K562 (cell line): ENCODE data around the gene HMG20B. TPM values are rescaled to one million over a fixed set of nuclear protein-coding genes. Genes with fewer than 3 reads are reported as not detected.

Source experiments
- EGR1 ChIP-seq: fragments of 450-650 bp; conservative IDR thresholded peaks from 2 replicates; pipeline ENCODE4 v1.6.1; 2017; ENCODE audit warnings: mild to moderate bottlenecking
- FIP1L1 ChIP-seq: fragments of 200-400 bp; formaldehyde crosslinking; IDR thresholded peaks from 2 replicates; pipeline ENCODE4 v1.6.1; 2018; ENCODE audit warnings: mild to moderate bottlenecking, low read depth, low read length; ENCODE audit not compliant: poor library complexity, severe bottlenecking
- FOSL1 ChIP-seq: fragments of 200-800 bp; sonication (Bioruptor generic); conservative IDR thresholded peaks from 2 replicates; pipeline ENCODE4 v1.6.1; 2016; ENCODE audit warnings: missing genetic modification characterization, missing compliant biosample characterization
- HMG20A ChIP-seq: fragments of 450-650 bp; formaldehyde crosslinking; conservative IDR thresholded peaks from 2 replicates; pipeline ENCODE4 v1.4.0; 2020; ENCODE audit warnings: mild to moderate bottlenecking, mixed read lengths
- ILK ChIP-seq: fragments of 450-650 bp; IDR thresholded peaks from 2 replicates; pipeline ENCODE4 v1.6.1; 2016; ENCODE audit warnings: missing genetic modification characterization, low read depth, mild to moderate bottlenecking, missing compliant biosample characterization, moderate library complexity, borderline replicate concordance
- L3MBTL2 ChIP-seq: fragments of 450-650 bp; IDR thresholded peaks from 2 replicates; pipeline ENCODE4 v1.6.1; 2016; ENCODE audit warnings: mild to moderate bottlenecking, moderate library complexity
- NR2C2 ChIP-seq, 2 experiments: fragments of 200-800 bp in 1 of 2; sonication (Bioruptor generic) in 1 of 2; sonication (generic) in 1 of 2; formaldehyde crosslinking in 1 of 2; IDR thresholded peaks; 2 replicates each; pipeline versions ENCODE4 v1.6.1 to v1.8.0; 2016 to 2022; ENCODE audit warnings: mild to moderate bottlenecking in 1 of 2, missing compliant biosample characterization in 1 of 2, missing genetic modification characterization in 1 of 2, missing genetic modification reagents in 1 of 2
- PML ChIP-seq: IDR thresholded peaks from 2 replicates; pipeline ENCODE4 v1.6.1; 2012; ENCODE audit warnings: low read length, inconsistent platforms
- POLR2G ChIP-seq: fragments of 200-400 bp; formaldehyde crosslinking; IDR thresholded peaks from 2 replicates; pipeline ENCODE4 v1.6.1; 2017; ENCODE audit warnings: low read depth, mild to moderate bottlenecking, antibody characterized with exemption, low read length, moderate library complexity
- POU5F1 ChIP-seq: fragments of 150-350 bp; IDR thresholded peaks from 2 replicates; pipeline ENCODE4 v1.6.1; 2014; ENCODE audit warnings: borderline replicate concordance, low read length, low read depth, mild to moderate bottlenecking; ENCODE audit not compliant: partially characterized antibody
- RBFOX2 ChIP-seq: fragments of 200-400 bp; formaldehyde crosslinking; IDR thresholded peaks from 2 replicates; pipeline ENCODE4 v1.6.1; 2017; ENCODE audit warnings: low read depth, mild to moderate bottlenecking, low read length, moderate library complexity
- ZBTB17 ChIP-seq: fragments of 450-650 bp; formaldehyde crosslinking; IDR thresholded peaks from 2 replicates; pipeline ENCODE4 v1.4.0; 2020; ENCODE audit warnings: mild to moderate bottlenecking
- ZKSCAN3 ChIP-seq: fragments of 250-450 bp; sonication (Bioruptor Pico); IDR thresholded peaks from 2 replicates; pipeline ENCODE4 v1.4.0; 2020
- ZNF140 ChIP-seq: fragments of 250-450 bp; sonication (Bioruptor Pico); IDR thresholded peaks from 2 replicates; pipeline ENCODE4 v1.8.0; 2021; ENCODE audit warnings: moderate library complexity, mild to moderate bottlenecking, inconsistent platforms
- ZNF764 ChIP-seq: fragments of 250-450 bp; sonication (Bioruptor Pico); IDR thresholded peaks from 2 replicates; pipeline ENCODE4 v1.4.0; 2020; ENCODE audit warnings: low read depth, mild to moderate bottlenecking, moderate library complexity
- ZSCAN29 ChIP-seq: fragments of 450-650 bp; IDR thresholded peaks from 2 replicates; pipeline ENCODE4 v1.6.1; 2017
- ZZZ3 ChIP-seq: fragments of 450-650 bp; IDR thresholded peaks from 2 replicates; pipeline ENCODE4 v1.6.1; 2016; ENCODE audit warnings: antibody characterized with exemption, mild to moderate bottlenecking, moderate library complexity
- polyA plus RNA-seq, 8 experiments: library from polyadenylated mRNA; depleted of rRNA in 4 of 8; stranded (reverse) in 5 of 8; unstranded in 3 of 8; fragments of >200 nt; fragmentation: Nextera tagmentation in 2 of 8; fragmentation: Illumina TruSeq in 1 of 8; extraction: Ambion mirVana in 2 of 8; extraction: Trizol in 1 of 8; gene quantifications; 2 replicates each; pipeline versions ENCODE4 v1.2.1 to v1.2.3, GENCODE V29; 2011 to 2014; ENCODE audit warnings: inconsistent platforms in 1 of 8, missing spikeins in 1 of 8
- total RNA-seq, 7 experiments: library from RNA; depleted of rRNA in 6 of 7; stranded (reverse); fragments of >200 nt in 6 of 7; fragmentation: Illumina TruSeq in 2 of 7; extraction: Trizol in 2 of 7; gene quantifications; 2 replicates each; pipeline versions ENCODE4 v1.2.1 to v1.2.3, GENCODE V29; 2011 to 2021; ENCODE audit warnings: low replicate concordance in 1 of 7
- TF ChIP-seq, protein P1 (sequence below): fragments of 450-650 bp; formaldehyde crosslinking; conservative IDR thresholded peaks from 2 replicates; pipeline ENCODE4 v1.4.0; 2022; ENCODE audit warnings: mild to moderate bottlenecking, missing genetic modification characterization
- TF ChIP-seq, protein P2 (sequence below): fragments of 450-650 bp; IDR thresholded peaks from 2 replicates; pipeline ENCODE4 v1.6.1; 2016
- TF ChIP-seq, protein P3 (sequence below): fragments of 250-450 bp; sonication (Bioruptor Pico); IDR thresholded peaks from 2 replicates; pipeline ENCODE4 v1.9.0; 2021; ENCODE audit warnings: mild to moderate bottlenecking
- TF ChIP-seq, protein P4 (sequence below): fragments of 250-450 bp; sonication (Bioruptor Pico); IDR thresholded peaks from 2 replicates; pipeline ENCODE4 v1.8.0; 2022; ENCODE audit warnings: moderate library complexity, mild to moderate bottlenecking, inconsistent platforms
- TF ChIP-seq, protein P5 (sequence below): sonication (generic); formaldehyde crosslinking; IDR thresholded peaks from 2 replicates; pipeline ENCODE4 v1.8.1; 2023; ENCODE audit warnings: mild to moderate bottlenecking, missing genetic modification reagents, moderate library complexity

Gene HMG20B
- total and polyA plus RNA-seq, 9 of the 15 experiments (the other 6 are each of a cell fraction or from before 2014, with no cell fraction given), result 0.35 to 172 (median 38.6) TPM

DNA sequence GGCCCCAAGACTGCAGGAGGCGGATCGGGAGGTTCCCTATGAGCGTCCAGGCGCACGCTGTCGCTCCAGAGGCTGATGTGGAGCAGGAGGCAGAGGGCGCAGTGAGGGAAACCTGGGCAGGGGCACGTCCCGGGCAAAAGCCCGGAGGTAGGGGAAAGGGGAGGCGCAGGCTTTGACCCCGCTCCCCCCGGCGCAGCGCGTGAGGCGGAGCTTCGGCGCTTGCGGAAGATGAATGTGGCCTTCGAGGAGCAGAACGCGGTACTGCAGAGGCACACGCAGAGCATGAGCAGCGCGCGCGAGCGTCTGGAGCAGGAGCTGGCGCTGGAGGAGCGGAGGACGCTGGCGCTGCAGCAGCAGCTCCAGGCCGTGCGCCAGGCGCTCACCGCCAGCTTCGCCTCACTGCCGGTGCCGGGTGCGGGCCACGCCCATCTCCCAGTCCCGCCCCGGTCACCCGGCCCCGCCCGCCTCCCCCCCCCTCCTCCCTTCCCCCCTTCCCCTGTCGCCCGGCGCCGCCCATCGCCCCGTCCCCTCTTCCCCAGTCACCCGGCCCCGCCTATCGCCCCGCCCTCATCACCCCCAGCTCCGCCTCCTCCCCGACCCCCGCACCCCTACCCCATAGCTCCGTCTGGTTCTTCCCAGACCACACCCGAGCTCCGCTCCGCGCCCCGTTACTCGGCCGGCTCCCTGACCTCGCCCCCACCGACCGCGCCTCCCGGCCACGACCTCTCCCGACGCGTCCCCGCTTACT, 4.1 kb downstream of the HMG20B start (continued):
- no peak for TF ChIP-seq HMG20A
- TF ChIP-seq, protein P1, sequence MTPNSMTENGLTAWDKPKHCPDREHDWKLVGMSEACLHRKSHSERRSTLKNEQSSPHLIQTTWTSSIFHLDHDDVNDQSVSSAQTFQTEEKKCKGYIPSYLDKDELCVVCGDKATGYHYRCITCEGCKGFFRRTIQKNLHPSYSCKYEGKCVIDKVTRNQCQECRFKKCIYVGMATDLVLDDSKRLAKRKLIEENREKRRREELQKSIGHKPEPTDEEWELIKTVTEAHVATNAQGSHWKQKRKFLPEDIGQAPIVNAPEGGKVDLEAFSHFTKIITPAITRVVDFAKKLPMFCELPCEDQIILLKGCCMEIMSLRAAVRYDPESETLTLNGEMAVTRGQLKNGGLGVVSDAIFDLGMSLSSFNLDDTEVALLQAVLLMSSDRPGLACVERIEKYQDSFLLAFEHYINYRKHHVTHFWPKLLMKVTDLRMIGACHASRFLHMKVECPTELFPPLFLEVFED (CRISPR knock-in tag), result 0 out of 2 replicates have a peak, but pooled peaks have one; percentile 25
- TF ChIP-seq ZBTB17 (CRISPR knock-in tag), result no peak
- TF ChIP-seq NR2C2 (CRISPR knock-in tag; IDR thresholded peaks at IDR 0.05), result no peak
- no peak for TF ChIP-seq NR2C2 (tag; IDR thresholded peaks at IDR 0.05)
- TF ChIP-seq, protein P2, sequence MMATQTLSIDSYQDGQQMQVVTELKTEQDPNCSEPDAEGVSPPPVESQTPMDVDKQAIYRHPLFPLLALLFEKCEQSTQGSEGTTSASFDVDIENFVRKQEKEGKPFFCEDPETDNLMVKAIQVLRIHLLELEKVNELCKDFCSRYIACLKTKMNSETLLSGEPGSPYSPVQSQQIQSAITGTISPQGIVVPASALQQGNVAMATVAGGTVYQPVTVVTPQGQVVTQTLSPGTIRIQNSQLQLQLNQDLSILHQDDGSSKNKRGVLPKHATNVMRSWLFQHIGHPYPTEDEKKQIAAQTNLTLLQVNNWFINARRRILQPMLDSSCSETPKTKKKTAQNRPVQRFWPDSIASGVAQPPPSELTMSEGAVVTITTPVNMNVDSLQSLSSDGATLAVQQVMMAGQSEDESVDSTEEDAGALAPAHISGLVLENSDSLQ, result no peak
- TF ChIP-seq, protein P3, sequence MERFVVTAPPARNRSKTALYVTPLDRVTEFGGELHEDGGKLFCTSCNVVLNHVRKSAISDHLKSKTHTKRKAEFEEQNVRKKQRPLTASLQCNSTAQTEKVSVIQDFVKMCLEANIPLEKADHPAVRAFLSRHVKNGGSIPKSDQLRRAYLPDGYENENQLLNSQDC (CRISPR knock-in tag), result no peak
- TF ChIP-seq, protein P4, sequence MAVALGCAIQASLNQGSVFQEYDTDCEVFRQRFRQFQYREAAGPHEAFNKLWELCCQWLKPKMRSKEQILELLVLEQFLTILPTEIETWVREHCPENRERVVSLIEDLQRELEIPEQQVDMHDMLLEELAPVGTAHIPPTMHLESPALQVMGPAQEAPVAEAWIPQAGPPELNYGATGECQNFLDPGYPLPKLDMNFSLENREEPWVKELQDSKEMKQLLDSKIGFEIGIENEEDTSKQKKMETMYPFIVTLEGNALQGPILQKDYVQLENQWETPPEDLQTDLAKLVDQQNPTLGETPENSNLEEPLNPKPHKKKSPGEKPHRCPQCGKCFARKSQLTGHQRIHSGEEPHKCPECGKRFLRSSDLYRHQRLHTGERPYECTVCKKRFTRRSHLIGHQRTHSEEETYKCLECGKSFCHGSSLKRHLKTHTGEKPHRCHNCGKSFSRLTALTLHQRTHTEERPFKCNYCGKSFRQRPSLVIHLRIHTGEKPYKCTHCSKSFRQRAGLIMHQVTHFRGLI, result no peak
- TF ChIP-seq RBFOX2, result 0 out of 2 replicates have a peak, but pooled peaks have one; percentile 53
- TF ChIP-seq ZZZ3, result no peak
- no peak for TF ChIP-seq ZNF764
- no peak for TF ChIP-seq ZKSCAN3 (CRISPR knock-in tag)
- no peak for TF ChIP-seq ILK (tag)
- TF ChIP-seq ZSCAN29, result no peak
- peak; percentile 70 for TF ChIP-seq POLR2G
- TF ChIP-seq L3MBTL2, result peak; percentile 28; the same call in 1 of the 2 replicates
- TF ChIP-seq PML, result no peak; the same call in 1 of the 2 replicates
- TF ChIP-seq POU5F1, result no peak
- TF ChIP-seq ZNF140, result no peak
- TF ChIP-seq, protein P5, sequence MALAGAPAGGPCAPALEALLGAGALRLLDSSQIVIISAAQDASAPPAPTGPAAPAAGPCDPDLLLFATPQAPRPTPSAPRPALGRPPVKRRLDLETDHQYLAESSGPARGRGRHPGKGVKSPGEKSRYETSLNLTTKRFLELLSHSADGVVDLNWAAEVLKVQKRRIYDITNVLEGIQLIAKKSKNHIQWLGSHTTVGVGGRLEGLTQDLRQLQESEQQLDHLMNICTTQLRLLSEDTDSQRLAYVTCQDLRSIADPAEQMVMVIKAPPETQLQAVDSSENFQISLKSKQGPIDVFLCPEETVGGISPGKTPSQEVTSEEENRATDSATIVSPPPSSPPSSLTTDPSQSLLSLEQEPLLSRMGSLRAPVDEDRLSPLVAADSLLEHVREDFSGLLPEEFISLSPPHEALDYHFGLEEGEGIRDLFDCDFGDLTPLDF (CRISPR knock-in tag), result no peak
- TF ChIP-seq FOSL1, result no peak
- peak; percentile 54 for TF ChIP-seq FIP1L1
- TF ChIP-seq EGR1, result no peak
